HepG2 (cell line): ENCODE data around the gene NRL. TPM values are rescaled to one million over a fixed set of nuclear protein-coding genes. Genes with fewer than 3 reads are reported as not detected.

Source experiments
- BCL3 ChIP-seq: sonication (generic); formaldehyde crosslinking; IDR thresholded peaks from 2 replicates; pipeline ENCODE4 v1.5.1; 2020; ENCODE audit warnings: mild to moderate bottlenecking, missing genetic modification reagents, moderate library complexity
- DZIP1 ChIP-seq: sonication (generic); formaldehyde crosslinking; IDR thresholded peaks from 2 replicates; pipeline ENCODE4 v1.5.0; 2020; ENCODE audit warnings: mild to moderate bottlenecking, missing genetic modification reagents
- E2F1 ChIP-seq: sonication (generic); formaldehyde crosslinking; IDR thresholded peaks from 2 replicates; pipeline ENCODE4 v1.5.0; 2020; ENCODE audit warnings: missing genetic modification reagents
- FOXO4 ChIP-seq: sonication (generic); formaldehyde crosslinking; conservative IDR thresholded peaks from 2 replicates; pipeline ENCODE4 v1.8.1; 2023; ENCODE audit warnings: missing genetic modification reagents
- KLF6 ChIP-seq: IDR thresholded peaks from 2 replicates; pipeline ENCODE4 v1.8.0; 2016; ENCODE audit warnings: missing biosample characterization, missing genetic modification reagents
- MEF2D ChIP-seq: sonication (generic); formaldehyde crosslinking; IDR thresholded peaks from 2 replicates; pipeline ENCODE4 v1.5.1; 2020; ENCODE audit warnings: mild to moderate bottlenecking, missing genetic modification reagents
- MYPOP ChIP-seq: sonication (generic); formaldehyde crosslinking; IDR thresholded peaks from 2 replicates; pipeline ENCODE4 v1.8.1; 2023; ENCODE audit warnings: mild to moderate bottlenecking, moderate library complexity, missing genetic modification reagents
- PHF8 ChIP-seq: sonication (generic); formaldehyde crosslinking; IDR thresholded peaks from 2 replicates; pipeline ENCODE4 v1.5.0; 2020; ENCODE audit warnings: missing genetic modification reagents
- SOX6 ChIP-seq, 2 experiments: fragments of 450-650 bp in 1 of 2; sonication (generic) in 1 of 2; formaldehyde crosslinking in 1 of 2; IDR thresholded peaks; 2 replicates each; pipeline versions ENCODE4 v1.4.0 to v1.6.1; 2017 to 2020; ENCODE audit warnings: antibody characterized with exemption in 1 of 2, mild to moderate bottlenecking in 1 of 2, missing genetic modification reagents in 1 of 2
- TCF7L2 ChIP-seq: IDR thresholded peaks from 2 replicates; pipeline ENCODE4 v1.6.1; 2011; ENCODE audit warnings: mild to moderate bottlenecking, low read depth, low read length, moderate library complexity
- ZNF20 ChIP-seq: sonication (generic); formaldehyde crosslinking; IDR thresholded peaks from 2 replicates; pipeline ENCODE4 v1.4.0; 2020; ENCODE audit warnings: mild to moderate bottlenecking, moderate library complexity, missing genetic modification reagents
- ZNF275 ChIP-seq: sonication (generic); formaldehyde crosslinking; IDR thresholded peaks from 2 replicates; pipeline ENCODE4 v1.8.0; 2022; ENCODE audit warnings: missing genetic modification reagents, mild to moderate bottlenecking, inconsistent platforms, borderline replicate concordance
- ZNF281 ChIP-seq: sonication (generic); formaldehyde crosslinking; IDR thresholded peaks from 2 replicates; pipeline ENCODE4 v1.4.0; 2020; ENCODE audit warnings: missing genetic modification reagents, borderline replicate concordance
- ZNF607 ChIP-seq: sonication (generic); formaldehyde crosslinking; IDR thresholded peaks from 2 replicates; pipeline ENCODE4 v1.5.1; 2020; ENCODE audit warnings: missing genetic modification reagents, mild to moderate bottlenecking, borderline replicate concordance
- ZNF777 ChIP-seq: sonication (generic); formaldehyde crosslinking; IDR thresholded peaks from 2 replicates; pipeline ENCODE4 v1.4.0; 2020; ENCODE audit warnings: missing genetic modification reagents
- polyA plus RNA-seq, 8 experiments: library from polyadenylated mRNA; depleted of rRNA in 3 of 8; stranded (reverse) in 7 of 8; unstranded in 1 of 8; fragments of >200 nt; fragmentation: Illumina TruSeq in 4 of 8; extraction: Trizol in 4 of 8; gene quantifications; 2 replicates each; pipeline versions ENCODE4 v1.2.1 to v1.2.3, GENCODE V29; 2011 to 2016; ENCODE audit warnings: low read depth in 4 of 8, missing spikeins in 1 of 8, mixed read lengths in 1 of 8; ENCODE audit not compliant: insufficient read depth in 1 of 8
- total RNA-seq, 5 experiments: library from RNA; depleted of rRNA; stranded (reverse); fragments of >200 nt; fragmentation: Illumina TruSeq; extraction: Trizol; gene quantifications; 2 replicates each; pipeline ENCODE4 v1.2.3, GENCODE V29; 2016; ENCODE audit warnings: low read depth in 1 of 5

Gene NRL
- total and polyA plus RNA-seq, 2 of the 13 experiments (the other 11 are each of a cell fraction or from before 2014, with no cell fraction given) = 2.5 to 4.7 TPM

- peak; percentile 39; the same call in 1 of the 2 replicates for TF ChIP-seq ZNF281 (CRISPR knock-in tag)
- TF ChIP-seq SOX6 (IDR thresholded peaks at IDR 0.05) = no peak
- 0 out of 2 replicates have a peak, but pooled peaks have one; percentile 17 for TF ChIP-seq SOX6 (CRISPR knock-in tag; IDR thresholded peaks at IDR 0.05)
- 0 out of 2 replicates have a peak, but pooled peaks have one; percentile 20 for TF ChIP-seq ZNF607 (CRISPR knock-in tag)
- no peak for TF ChIP-seq TCF7L2
- peak; percentile 94 for TF ChIP-seq ZNF777 (CRISPR knock-in tag)
- TF ChIP-seq E2F1 (CRISPR knock-in tag) = no peak
- TF ChIP-seq ZNF20 (CRISPR knock-in tag) = no peak
- 0 out of 2 replicates have a peak, but pooled peaks have one; percentile 64 for TF ChIP-seq KLF6 (CRISPR knock-in tag)
- TF ChIP-seq MYPOP (CRISPR knock-in tag) = peak; percentile 87; the same call in 1 of the 2 replicates
- peak; percentile 93 for TF ChIP-seq PHF8 (CRISPR knock-in tag)
- TF ChIP-seq DZIP1 (CRISPR knock-in tag) = peak; percentile 72; the same call in 1 of the 2 replicates
- TF ChIP-seq MEF2D (CRISPR knock-in tag) = no peak
- TF ChIP-seq ZNF275 (CRISPR knock-in tag) = no peak
- TF ChIP-seq FOXO4 (CRISPR knock-in tag) = no peak
- TF ChIP-seq BCL3 (CRISPR knock-in tag) = peak; percentile 54
Observed at GRCh38 chr14:24080888-24081738, 33.6 kb downstream of the NRL start (continued).
